MM.1S (cell line): ENCODE results near the gene RBM47.

Experiments
- DNase-seq: peaks from one replicate; pipeline ENCODE4 v3.0.0-alpha.2; 2015
- H2AFZ ChIP-seq: fragments of 300-600 bp; sonication (generic); 2 replicates; pipeline ENCODE4 v1.6.0; 2016; ENCODE audit warnings: antibody characterized with exemption, low read length
- H3F3A ChIP-seq: fragments of 300-600 bp; sonication (generic); 2 replicates; pipeline ENCODE4 v1.6.1; 2016; ENCODE audit warnings: mild to moderate bottlenecking, antibody characterized with exemption, low read length, moderate library complexity, mixed read lengths; ENCODE audit not compliant: insufficient read depth
- H3K27ac ChIP-seq: fragments of 300-600 bp; sonication (generic); 2 replicates; pipeline ENCODE4 v1.5.1; 2016; ENCODE audit warnings: mild to moderate bottlenecking, low read length
- H3K27me3 ChIP-seq: fragments of 300-600 bp; sonication (generic); replicated peaks from 2 replicates; pipeline ENCODE4 v1.6.0; 2016; ENCODE audit warnings: low read length; ENCODE audit not compliant: insufficient read depth
- H3K36me3 ChIP-seq: fragments of 300-600 bp; sonication (generic); replicated peaks from 2 replicates; pipeline ENCODE4 v1.6.1; 2016; ENCODE audit warnings: mild to moderate bottlenecking, low read length, mixed read lengths; ENCODE audit not compliant: insufficient read depth
- H3K4me1 ChIP-seq: fragments of 300-600 bp; sonication (generic); 2 replicates; pipeline ENCODE4 v1.6.1; 2016; ENCODE audit warnings: low read length, mixed read lengths
- H3K4me2 ChIP-seq: fragments of 300-600 bp; sonication (generic); 2 replicates; pipeline ENCODE4 v1.6.0; 2016; ENCODE audit warnings: low read depth, low read length
- H3K4me3 ChIP-seq: fragments of 300-600 bp; sonication (generic); 2 replicates; pipeline ENCODE4 v1.5.1; 2016; ENCODE audit warnings: low read length, mixed read lengths
- H3K79me2 ChIP-seq: fragments of 300-600 bp; sonication (generic); 2 replicates; pipeline ENCODE4 v1.6.1; 2016; ENCODE audit warnings: mixed run types, low read length, mixed read lengths
- H3K9ac ChIP-seq: fragments of 300-600 bp; sonication (generic); 2 replicates; pipeline ENCODE4 v1.6.1; 2016; ENCODE audit warnings: low read length, mixed read lengths
- H3K9me2 ChIP-seq: fragments of 300-600 bp; sonication (generic); replicated peaks from 2 replicates; pipeline ENCODE4 v1.6.1; 2016; ENCODE audit warnings: mild to moderate bottlenecking, low read length, mixed read lengths; ENCODE audit not compliant: insufficient read depth
- H3K9me3 ChIP-seq: fragments of 300-600 bp; sonication (generic); replicated peaks from 2 replicates; pipeline ENCODE4 v1.6.1; 2016; ENCODE audit warnings: mild to moderate bottlenecking, low read length, mixed read lengths; ENCODE audit not compliant: insufficient read depth
- H4K20me1 ChIP-seq: fragments of 300-600 bp; sonication (generic); 2 replicates; pipeline ENCODE4 v1.6.1; 2016; ENCODE audit warnings: mild to moderate bottlenecking, low read length, moderate library complexity, mixed read lengths; ENCODE audit not compliant: insufficient read depth
- EZH2 ChIP-seq: fragments of 300-600 bp; sonication (generic); optimal IDR thresholded peaks from 2 replicates; pipeline ENCODE3; 2017; ENCODE audit warnings: low read depth, mild to moderate bottlenecking, antibody characterized with exemption, low read length, mixed read lengths
- EZH2phosphoT487 ChIP-seq: fragments of 300-600 bp; sonication (generic); IDR thresholded peaks from 2 replicates; pipeline ENCODE4 v1.6.1; 2018; ENCODE audit warnings: antibody characterized with exemption, low read length
- TF ChIP-seq, protein P1 (sequence below): fragments of 300-600 bp; sonication (generic); IDR thresholded peaks from 2 replicates; pipeline ENCODE4 v1.5.1; 2016; ENCODE audit warnings: antibody characterized with exemption, low read length, mixed read lengths

Gene RBM47

DNA sequence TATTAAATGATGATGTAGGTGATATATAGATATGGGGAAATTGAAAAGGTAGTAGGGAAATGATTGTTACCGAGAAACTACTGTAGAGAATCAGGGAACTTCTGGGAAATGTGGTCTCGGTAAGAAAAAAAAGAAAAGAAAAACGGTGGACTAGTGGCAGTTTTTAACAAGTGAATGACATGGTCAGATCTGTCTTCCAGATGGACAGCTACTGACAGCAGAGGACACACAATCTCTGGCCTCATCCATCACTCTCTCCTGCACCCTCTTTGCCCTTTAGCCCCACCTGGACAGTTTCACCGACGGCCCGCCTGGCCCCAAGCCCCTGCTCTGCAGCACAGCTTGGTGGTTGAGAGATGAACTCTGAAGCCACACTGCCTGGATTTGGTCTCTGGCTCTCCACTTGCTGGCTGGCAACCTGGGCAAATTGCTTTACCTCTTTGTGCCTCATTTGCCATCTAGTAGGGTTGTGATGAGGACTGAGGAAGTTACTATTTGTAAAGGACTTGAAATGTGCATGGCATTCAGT lies 23.4 kb downstream of the RBM47 start:
- Histone ChIP-seq H3K4me1 (no peaks in the 10 kb centered on the region), H3K36me3 (no peaks in the 10 kb centered on the region), H3K27ac (no peak overlapping the region; the same call in 1 of the 2 replicates), H3F3A (no peaks in the 10 kb centered on the region), H3K79me2 (peaks cover 80% of the 10 kb centered on the region), H4K20me1 (no peaks in the 10 kb centered on the region), H3K27me3 (no peaks in the 10 kb centered on the region), H3K9me3 (no peaks in the 10 kb centered on the region), H3K9me2 (no peaks in the 10 kb centered on the region), H3K9ac (no peak overlapping the region), H2AFZ (no peak overlapping the region), H3K4me3 (no peak overlapping the region), H3K4me2 (no peak overlapping the region)
- DNase-seq: no peak
- no peak for TF ChIP-seq EZH2phosphoT487
- TF ChIP-seq EZH2: no peak
- TF ChIP-seq, protein P1, sequence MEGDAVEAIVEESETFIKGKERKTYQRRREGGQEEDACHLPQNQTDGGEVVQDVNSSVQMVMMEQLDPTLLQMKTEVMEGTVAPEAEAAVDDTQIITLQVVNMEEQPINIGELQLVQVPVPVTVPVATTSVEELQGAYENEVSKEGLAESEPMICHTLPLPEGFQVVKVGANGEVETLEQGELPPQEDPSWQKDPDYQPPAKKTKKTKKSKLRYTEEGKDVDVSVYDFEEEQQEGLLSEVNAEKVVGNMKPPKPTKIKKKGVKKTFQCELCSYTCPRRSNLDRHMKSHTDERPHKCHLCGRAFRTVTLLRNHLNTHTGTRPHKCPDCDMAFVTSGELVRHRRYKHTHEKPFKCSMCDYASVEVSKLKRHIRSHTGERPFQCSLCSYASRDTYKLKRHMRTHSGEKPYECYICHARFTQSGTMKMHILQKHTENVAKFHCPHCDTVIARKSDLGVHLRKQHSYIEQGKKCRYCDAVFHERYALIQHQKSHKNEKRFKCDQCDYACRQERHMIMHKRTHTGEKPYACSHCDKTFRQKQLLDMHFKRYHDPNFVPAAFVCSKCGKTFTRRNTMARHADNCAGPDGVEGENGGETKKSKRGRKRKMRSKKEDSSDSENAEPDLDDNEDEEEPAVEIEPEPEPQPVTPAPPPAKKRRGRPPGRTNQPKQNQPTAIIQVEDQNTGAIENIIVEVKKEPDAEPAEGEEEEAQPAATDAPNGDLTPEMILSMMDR: no peak

DNA sequence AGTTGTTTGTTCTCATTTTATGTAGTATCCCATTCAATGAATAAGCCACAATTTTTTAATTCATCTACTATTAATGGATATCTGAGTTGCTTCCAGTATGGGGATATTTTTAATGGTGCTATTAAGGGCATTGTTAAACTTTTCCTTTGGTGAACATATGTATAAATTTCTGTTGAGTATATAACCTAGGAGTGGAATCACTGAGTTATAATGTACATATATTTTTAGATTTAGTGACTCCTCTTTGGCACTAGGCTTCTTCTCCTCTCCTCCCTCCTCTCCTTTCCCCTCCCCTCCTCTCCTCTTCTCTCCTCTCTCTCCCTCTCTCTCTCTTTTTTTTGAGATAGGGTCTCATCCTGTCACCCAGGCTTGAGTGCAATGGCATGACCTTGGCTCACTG lies 26.4 kb downstream of the RBM47 start:
- TF ChIP-seq EZH2phosphoT487: no peak
- TF ChIP-seq EZH2: no peak
- TF ChIP-seq, protein P1: no peak
- Histone ChIP-seq H3K27ac (no peak overlapping the region), H3K4me1 (no peaks in the 10 kb centered on the region), H4K20me1 (no peaks in the 10 kb centered on the region), H3K9me2 (no peaks in the 10 kb centered on the region), H3F3A (no peaks in the 10 kb centered on the region), H2AFZ (no peak overlapping the region), H3K27me3 (no peaks in the 10 kb centered on the region), H3K79me2 (peaks cover 79% of the 10 kb centered on the region), H3K4me2 (no peak overlapping the region), H3K9me3 (no peaks in the 10 kb centered on the region), H3K4me3 (no peak overlapping the region), H3K9ac (no peak overlapping the region), H3K36me3 (no peaks in the 10 kb centered on the region)
- DNase-seq: no peak

DNA sequence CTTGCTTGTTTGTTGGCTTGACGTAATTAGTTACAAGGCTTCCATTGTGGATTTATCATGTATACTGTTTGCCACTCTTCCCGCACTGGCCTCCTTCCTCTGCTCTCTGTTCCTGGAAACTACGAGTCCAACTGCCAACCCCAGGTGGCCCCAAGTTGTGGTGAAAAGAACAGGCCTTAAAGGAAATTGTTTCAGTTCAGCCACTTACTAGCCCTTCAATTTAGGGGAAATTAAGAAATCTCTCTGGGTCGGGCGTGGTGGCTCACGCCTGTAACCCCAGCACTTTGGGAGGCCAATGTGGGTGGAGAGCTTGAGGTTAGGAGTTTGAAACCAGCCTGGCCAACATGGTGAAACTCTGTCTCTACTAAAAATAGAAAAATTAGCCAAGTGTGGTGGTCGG lies 28.0 kb downstream of the RBM47 start:
- no peak overlapping the region for H3K27ac ChIP-seq
- TF ChIP-seq, protein P1: no peak
- TF ChIP-seq EZH2 (no peak), EZH2phosphoT487 (no peak)
- H3K36me3 ChIP-seq: no peaks in the 10 kb centered on the region
- no peak overlapping the region for H3K4me2 ChIP-seq
- H3K4me3 ChIP-seq: no peak overlapping the region
- no peaks in the 10 kb centered on the region for H3F3A ChIP-seq
- no peaks in the 10 kb centered on the region for H3K9me3 ChIP-seq
- DNase-seq: no peak
- no peaks in the 10 kb centered on the region for H4K20me1 ChIP-seq
- H3K27me3 ChIP-seq: no peaks in the 10 kb centered on the region
- no peak overlapping the region for H2AFZ ChIP-seq
- no peaks in the 10 kb centered on the region for H3K4me1 ChIP-seq
- no peaks in the 10 kb centered on the region for H3K9me2 ChIP-seq
- no peak overlapping the region for H3K9ac ChIP-seq
- peaks cover 70% of the 10 kb centered on the region for H3K79me2 ChIP-seq
